Heart left ventricle (tissue), 13 donors: ENCODE measurements around the gene RUNX1.

ENCODE experiments used
- POLR2A ChIP-seq, 2 donors: fragments of 450-650 bp; IDR thresholded peaks; one replicate each; pipeline ENCODE4 v1.6.1; 2017; ENCODE audit warnings: antibody characterized with exemption in 2 of 2, mild to moderate bottlenecking in 2 of 2, moderate library complexity in 2 of 2
- TF ChIP-seq, protein P1 (sequence below), 12 donors: fragments of 200-600 bp; sonication (generic) in 4 of 12; IDR thresholded peaks; one replicate each; pipeline versions ENCODE4 v1.5.0 to v1.8.0; 2018 to 2022; ENCODE audit warnings: antibody characterized with exemption in 12 of 12, mild to moderate bottlenecking in 5 of 12
- donor health status: ischemic (EF 13 %, LVEDD 7.1; RV severe dilation, severe dysfunction).
- donor health status: DM: no; HTN: yes; CAD: no.
- donor health status: DM: no; HTN: no; CAD: no.
- donor health status: ischemic (EF 25% LVEDD 6.9; RV normal size, moderate dysfunction).
- donor health status: ischemic (EF 25% LVEDD 5.7; RV mildly dilated, moderate dysfunction).
- donor health status: ischemic (EF 35%, LVEDD 5.7; RV mildly dilated, moderate dysfunction).
- donor health status: nonischemic (EF 11% LVEDD 7.7; RV severe dilation, severe dysfunction).
- donor health status: DM: yes; HTN: yes; CAD: no.
- donor health status: PGD.
- donor health status: ischemic (EF 29% LVEDD 5.4; RV normal size, mild dysfunction).
- donor health status: nonischemic (EF 23%, LVEDD 6.1; RV moderate dilation, normal function).

- TF ChIP-seq, protein P1, sequence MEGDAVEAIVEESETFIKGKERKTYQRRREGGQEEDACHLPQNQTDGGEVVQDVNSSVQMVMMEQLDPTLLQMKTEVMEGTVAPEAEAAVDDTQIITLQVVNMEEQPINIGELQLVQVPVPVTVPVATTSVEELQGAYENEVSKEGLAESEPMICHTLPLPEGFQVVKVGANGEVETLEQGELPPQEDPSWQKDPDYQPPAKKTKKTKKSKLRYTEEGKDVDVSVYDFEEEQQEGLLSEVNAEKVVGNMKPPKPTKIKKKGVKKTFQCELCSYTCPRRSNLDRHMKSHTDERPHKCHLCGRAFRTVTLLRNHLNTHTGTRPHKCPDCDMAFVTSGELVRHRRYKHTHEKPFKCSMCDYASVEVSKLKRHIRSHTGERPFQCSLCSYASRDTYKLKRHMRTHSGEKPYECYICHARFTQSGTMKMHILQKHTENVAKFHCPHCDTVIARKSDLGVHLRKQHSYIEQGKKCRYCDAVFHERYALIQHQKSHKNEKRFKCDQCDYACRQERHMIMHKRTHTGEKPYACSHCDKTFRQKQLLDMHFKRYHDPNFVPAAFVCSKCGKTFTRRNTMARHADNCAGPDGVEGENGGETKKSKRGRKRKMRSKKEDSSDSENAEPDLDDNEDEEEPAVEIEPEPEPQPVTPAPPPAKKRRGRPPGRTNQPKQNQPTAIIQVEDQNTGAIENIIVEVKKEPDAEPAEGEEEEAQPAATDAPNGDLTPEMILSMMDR (IDR thresholded peaks at IDR 0.05): no peak
- TF ChIP-seq POLR2A (IDR thresholded peaks at IDR 0.05): no peak
Observed at GRCh38 chr21:34945288-34945687, 103.8 kb downstream of the RUNX1 start.
